MM.1S (cell line): ENCODE data around the gene VSIR.

Experiments
- EZH2 ChIP-seq: fragments of 300-600 bp; sonication (generic); optimal IDR thresholded peaks from 2 replicates; pipeline ENCODE3; 2017; ENCODE audit warnings: low read depth, mild to moderate bottlenecking, antibody characterized with exemption, low read length, mixed read lengths
- EZH2phosphoT487 ChIP-seq: fragments of 300-600 bp; sonication (generic); IDR thresholded peaks from 2 replicates; pipeline ENCODE4 v1.6.1; 2018; ENCODE audit warnings: antibody characterized with exemption, low read length
- TF ChIP-seq, protein P1 (sequence below): fragments of 300-600 bp; sonication (generic); IDR thresholded peaks from 2 replicates; pipeline ENCODE4 v1.5.1; 2016; ENCODE audit warnings: antibody characterized with exemption, low read length, mixed read lengths

DNA sequence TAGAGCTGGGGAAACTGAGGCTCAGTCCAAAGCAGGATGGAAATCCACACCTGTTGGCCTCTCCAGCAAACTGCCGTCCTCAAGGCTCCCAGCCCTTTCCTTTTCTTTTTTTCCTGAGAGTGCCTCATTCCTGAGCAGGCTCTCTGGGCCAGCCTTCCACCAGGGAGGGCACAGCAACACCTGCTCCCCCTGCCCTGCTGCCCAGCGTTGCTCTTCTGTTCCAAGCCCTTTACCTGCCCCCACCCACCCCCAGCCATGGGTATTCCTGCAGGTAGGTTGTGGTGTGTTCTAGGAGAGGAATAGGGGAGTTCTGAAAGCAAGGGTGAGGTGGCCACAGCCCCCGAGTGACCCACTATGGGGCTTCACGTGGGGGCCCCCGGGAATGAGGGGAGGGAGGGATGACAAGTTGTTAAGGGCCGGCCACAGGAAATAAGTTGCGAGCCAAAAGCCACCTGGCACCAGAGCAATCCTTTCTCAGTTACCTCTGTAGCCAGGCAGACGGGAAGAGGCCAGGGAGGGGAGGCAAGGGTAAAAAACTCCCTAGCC, 19.3 kb downstream of the VSIR start:
- TF ChIP-seq, protein P1, sequence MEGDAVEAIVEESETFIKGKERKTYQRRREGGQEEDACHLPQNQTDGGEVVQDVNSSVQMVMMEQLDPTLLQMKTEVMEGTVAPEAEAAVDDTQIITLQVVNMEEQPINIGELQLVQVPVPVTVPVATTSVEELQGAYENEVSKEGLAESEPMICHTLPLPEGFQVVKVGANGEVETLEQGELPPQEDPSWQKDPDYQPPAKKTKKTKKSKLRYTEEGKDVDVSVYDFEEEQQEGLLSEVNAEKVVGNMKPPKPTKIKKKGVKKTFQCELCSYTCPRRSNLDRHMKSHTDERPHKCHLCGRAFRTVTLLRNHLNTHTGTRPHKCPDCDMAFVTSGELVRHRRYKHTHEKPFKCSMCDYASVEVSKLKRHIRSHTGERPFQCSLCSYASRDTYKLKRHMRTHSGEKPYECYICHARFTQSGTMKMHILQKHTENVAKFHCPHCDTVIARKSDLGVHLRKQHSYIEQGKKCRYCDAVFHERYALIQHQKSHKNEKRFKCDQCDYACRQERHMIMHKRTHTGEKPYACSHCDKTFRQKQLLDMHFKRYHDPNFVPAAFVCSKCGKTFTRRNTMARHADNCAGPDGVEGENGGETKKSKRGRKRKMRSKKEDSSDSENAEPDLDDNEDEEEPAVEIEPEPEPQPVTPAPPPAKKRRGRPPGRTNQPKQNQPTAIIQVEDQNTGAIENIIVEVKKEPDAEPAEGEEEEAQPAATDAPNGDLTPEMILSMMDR, result no peak
- TF ChIP-seq EZH2, result no peak
- no peak for TF ChIP-seq EZH2phosphoT487
